ENCODE data around the gene LEAP2.

The LEAP2 gene, protein sequence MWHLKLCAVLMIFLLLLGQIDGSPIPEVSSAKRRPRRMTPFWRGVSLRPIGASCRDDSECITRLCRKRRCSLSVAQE

DNA sequence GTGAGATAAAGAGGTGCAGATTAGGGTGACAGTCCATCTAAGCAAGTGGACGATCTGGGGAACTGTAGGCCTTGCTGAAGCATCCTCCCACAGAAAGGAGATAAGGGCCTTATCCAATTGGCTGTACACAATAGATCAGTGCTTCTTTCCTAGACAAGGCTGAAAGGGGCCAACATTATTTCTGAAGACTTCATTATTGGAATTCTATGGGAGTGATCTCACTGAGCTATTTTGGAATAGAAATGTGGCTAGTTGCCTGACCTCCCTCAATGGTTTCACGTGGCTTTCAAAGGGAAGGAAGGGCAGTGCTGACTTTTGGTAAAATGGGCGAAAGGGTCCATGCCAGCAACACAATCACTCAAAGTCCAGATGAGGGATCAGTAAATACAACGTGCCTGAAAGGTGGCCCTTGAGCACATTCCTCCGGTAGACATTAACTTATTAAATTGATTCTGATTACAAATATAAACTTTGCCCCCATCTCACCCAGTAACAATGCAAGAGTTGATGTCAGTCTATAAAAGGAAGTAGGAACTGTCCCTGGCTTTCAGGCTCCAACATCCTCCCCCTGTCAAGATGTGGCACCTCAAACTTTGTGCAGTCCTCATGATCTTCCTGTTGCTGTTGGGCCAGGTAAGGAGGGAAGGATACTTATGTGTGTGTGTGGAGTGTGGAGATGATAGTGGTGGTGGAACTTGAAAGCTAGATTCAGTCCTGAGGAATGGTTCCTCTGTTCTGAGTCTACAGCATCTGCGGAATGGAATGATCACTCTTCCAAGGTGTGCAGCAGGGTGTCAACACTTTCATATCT lies at the start of gene LEAP2:
Gene LEAP2 (plus strand): TSS at position 550 of the 811 bp plus-strand sequence. CDS start 27 bp downstream, at position 577.
- DNase-seq (ENCODE audit: low read depth in 1 of 2, low spot score in 1 of 2), result no peak
- TF ChIP-seq JUND (IDR thresholded peaks at IDR 0.05; ENCODE audit: low read depth), result no peak
- in situ Hi-C loops (cut with HindIII; ENCODE audit: low pct_unique_long_range_greater_than_20kb, low sequenced_read_pairs), result no loop called here

- no peak for DNase-seq (ENCODE audit: low read depth in 1 of 2, low spot score in 1 of 2)
- in situ Hi-C loops (cut with HindIII; ENCODE audit: low pct_unique_long_range_greater_than_20kb, low sequenced_read_pairs), result no loop called here
- no peak for TF ChIP-seq JUND (IDR thresholded peaks at IDR 0.05; ENCODE audit: low read depth)
These were observed 49.0 kb upstream of the LEAP2 start for GRCh38 chr5:132824426-132824825.

DNA sequence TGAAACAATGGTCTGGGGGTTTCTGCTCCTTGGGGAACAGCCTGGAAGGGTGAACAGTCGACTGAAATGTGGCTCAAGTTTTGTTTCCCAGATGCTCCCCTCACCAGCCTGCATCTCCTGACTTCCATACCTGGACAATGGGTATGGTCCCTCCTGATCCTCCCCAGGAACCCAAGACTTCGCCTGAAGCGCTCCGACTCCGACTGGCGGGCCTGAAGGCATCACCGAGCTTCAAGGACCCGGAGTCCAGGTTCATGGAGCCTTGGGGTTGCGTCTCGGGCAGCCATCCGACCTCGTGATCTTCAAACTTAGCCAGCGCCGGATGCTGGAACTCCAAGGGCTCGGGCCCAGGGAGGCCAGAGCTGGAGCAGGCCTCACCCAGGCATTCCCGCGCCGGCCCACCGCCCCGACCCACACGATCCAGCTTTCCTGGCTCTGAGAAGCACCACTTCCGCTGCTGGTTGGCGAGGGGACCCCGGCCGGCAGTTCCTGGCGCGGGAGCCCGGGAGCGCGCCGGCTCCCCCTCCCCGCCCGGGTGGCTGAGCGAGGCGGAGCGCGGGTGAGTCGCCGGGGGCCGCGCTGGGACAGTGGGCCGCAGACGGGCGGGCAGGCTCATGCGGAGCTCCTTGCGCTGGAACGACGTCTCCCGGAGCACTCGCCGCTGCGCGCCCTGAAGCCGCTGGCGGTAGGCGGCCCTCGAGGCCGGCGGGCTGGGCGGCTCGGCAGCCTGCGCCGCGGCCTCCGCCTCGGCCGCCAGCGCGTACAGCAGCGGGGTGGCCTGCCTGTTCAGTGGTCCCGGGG lies 48.2 kb upstream of the LEAP2 start:
- in situ Hi-C loops (cut with HindIII; ENCODE audit: low pct_unique_long_range_greater_than_20kb, low sequenced_read_pairs), result no loop called here

GRCh38 chr5:132825834-132826391 lies 47.6 kb upstream of the LEAP2 start:
- in situ Hi-C loops (cut with HindIII; ENCODE audit: low pct_unique_long_range_greater_than_20kb, low sequenced_read_pairs), result no loop called here
- DNase-seq (ENCODE audit: low read depth in 1 of 2, low spot score in 1 of 2), result no peak
- TF ChIP-seq JUND (IDR thresholded peaks at IDR 0.05; ENCODE audit: low read depth), result no peak

More for the DNA sequence above, 48.2 kb upstream of the LEAP2 start:
- TF ChIP-seq JUND (IDR thresholded peaks at IDR 0.05; ENCODE audit: low read depth), result no peak
- DNase-seq (ENCODE audit: low read depth in 1 of 2, low spot score in 1 of 2), result no peak

DNA sequence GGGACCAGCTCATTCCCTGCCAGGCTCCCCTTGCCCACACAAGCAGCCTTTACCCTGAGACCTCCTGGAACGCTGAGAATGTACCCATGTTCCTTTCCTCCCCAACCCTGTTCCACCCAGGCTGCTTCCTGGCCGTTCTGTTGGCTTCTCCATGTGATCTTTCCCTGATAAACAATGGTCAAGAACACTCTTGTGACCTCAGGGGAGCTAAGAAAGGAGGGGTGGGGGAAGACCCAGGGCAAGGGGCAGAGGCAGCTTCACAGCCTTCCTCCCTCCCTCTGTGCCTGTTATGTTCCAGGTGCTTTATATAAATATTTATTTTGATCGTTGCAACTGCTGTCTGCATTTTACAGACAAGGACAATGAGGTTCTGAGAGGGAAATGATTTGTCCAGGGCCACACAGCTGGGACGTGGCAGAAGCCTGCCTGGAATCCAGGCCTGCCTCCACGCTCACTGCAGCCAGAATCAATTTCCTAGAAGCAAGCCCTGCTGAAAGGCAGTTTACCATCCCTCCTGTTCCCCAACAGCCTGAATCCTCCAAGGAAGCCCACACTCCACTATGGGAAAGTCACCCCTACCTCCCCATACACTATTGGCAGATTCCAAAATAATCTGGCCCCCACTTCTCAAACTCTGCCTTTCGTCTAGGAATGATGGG lies 46.9 kb upstream of the LEAP2 start:
- in situ Hi-C loops (cut with HindIII; ENCODE audit: low pct_unique_long_range_greater_than_20kb, low sequenced_read_pairs), result no loop called here
- TF ChIP-seq JUND (IDR thresholded peaks at IDR 0.05; ENCODE audit: low read depth), result no peak
- no peak for DNase-seq (ENCODE audit: low read depth in 1 of 2, low spot score in 1 of 2)

GRCh38 chr5:132827943-132828673 lies 45.4 kb upstream of the LEAP2 start:
- DNase-seq (ENCODE audit: low read depth in 1 of 2, low spot score in 1 of 2), result no peak
- in situ Hi-C loops (cut with HindIII; ENCODE audit: low pct_unique_long_range_greater_than_20kb, low sequenced_read_pairs), result no loop called here
- TF ChIP-seq JUND (IDR thresholded peaks at IDR 0.05; ENCODE audit: low read depth), result no peak

DNA sequence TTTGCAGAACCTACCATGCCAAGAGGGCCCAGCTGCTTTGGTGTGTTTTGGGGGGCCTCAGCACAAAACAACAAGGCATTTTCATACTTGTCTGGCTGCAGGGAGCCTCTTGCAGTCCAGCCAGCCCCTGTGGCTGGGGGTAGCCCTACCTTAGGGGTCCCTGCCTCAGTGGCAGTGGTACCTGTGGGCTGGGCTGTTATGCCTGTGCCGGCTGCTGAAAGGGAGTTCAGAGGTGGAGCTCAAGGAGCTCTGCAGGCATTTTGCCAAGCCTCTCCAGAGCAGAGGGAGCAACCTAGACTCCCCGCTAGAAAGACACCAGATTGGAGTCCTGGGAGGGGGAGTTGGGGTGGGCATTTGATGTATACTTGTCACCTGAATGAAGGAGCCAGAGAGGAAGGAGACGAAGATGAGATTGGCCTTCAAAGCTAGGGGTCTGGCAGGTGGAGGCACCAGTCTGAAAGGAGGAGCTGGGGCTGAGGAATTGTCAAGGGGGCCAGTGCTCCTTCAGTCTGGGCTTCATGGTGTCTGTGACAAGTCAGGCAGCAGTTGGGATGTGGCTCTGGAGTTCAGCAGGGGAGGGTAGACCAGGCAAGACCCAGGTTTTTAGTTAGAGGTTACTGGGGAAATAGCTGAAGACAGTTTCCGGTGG lies 44.5 kb upstream of the LEAP2 start:
- in situ Hi-C loops (cut with HindIII; ENCODE audit: low pct_unique_long_range_greater_than_20kb, low sequenced_read_pairs), result no loop called here
- TF ChIP-seq JUND (IDR thresholded peaks at IDR 0.05; ENCODE audit: low read depth), result no peak
- no peak for DNase-seq (ENCODE audit: low read depth in 1 of 2, low spot score in 1 of 2)

GRCh38 chr5:132829742-132830435 lies 43.6 kb upstream of the LEAP2 start:
- no peak for TF ChIP-seq JUND (IDR thresholded peaks at IDR 0.05; ENCODE audit: low read depth)
- in situ Hi-C loops (cut with HindIII; ENCODE audit: low pct_unique_long_range_greater_than_20kb, low sequenced_read_pairs), result no loop called here
- DNase-seq (ENCODE audit: low read depth in 1 of 2, low spot score in 1 of 2), result peak; percentile 82 to 98

DNA sequence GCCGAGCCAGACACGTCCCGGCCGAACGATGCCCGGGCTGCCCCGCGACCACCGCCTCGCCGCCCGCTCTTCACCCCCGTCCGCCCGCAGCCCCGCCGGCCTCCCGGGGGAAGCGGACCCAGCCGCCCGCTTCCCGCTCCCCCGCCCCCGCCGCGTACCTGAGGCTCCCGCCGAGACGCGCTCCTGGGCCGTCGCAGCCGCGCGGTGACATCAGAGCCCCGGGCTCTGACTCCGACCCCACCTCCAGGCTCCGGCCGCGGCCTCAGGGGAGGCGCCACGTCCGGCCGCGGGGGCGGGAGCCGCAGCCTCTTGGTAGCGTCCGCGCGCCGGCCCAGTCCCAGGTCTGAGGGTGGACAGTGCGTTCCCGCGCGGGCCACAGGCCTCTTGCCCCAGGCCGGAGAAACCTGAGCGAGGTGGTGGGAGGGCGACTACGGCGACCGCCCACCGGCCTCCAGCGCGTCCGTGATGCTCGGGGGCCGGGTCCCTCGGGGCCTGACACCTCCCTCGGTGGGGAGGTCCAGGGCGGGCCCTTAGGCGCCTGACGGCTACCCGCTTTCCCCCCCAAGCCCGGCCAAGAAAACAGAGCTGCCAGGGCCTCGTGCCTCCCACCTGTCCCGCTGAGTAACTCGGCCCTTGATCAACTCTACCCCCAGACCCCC lies 42.9 kb upstream of the LEAP2 start, which contains the start of gene SHROOM1:
Gene SHROOM1 (minus strand): TSS at position 212 of the 659 bp plus-strand sequence. CDS start 4,507 bp downstream, outside the sequence.
- peak; percentile 69 to 73 for DNase-seq (ENCODE audit: low read depth in 1 of 2, low spot score in 1 of 2)
- in situ Hi-C loops (cut with HindIII; ENCODE audit: low pct_unique_long_range_greater_than_20kb, low sequenced_read_pairs), result no loop called here
- no peak for TF ChIP-seq JUND (IDR thresholded peaks at IDR 0.05; ENCODE audit: low read depth)

- no peak for DNase-seq (ENCODE audit: low read depth in 1 of 2, low spot score in 1 of 2)
- in situ Hi-C loops (cut with HindIII; ENCODE audit: low pct_unique_long_range_greater_than_20kb, low sequenced_read_pairs), result no loop called here
- no peak for TF ChIP-seq JUND (IDR thresholded peaks at IDR 0.05; ENCODE audit: low read depth)
These were observed 42.2 kb upstream of the LEAP2 start for GRCh38 chr5:132831095-132831860.

Measured in T47D (cell line).